WERI-Rb-1 (cell line): Measurements from ENCODE around the gene TANC1.

Source experiments
- DNase-seq: peaks from one replicate; pipeline ENCODE4 v3.0.0-alpha.2; 2020
- H3K27ac ChIP-seq: fragments of 250-450 bp; sonication (Bioruptor Pico); 2 replicates; pipeline ENCODE4 v1.5.1; 2020; ENCODE audit warnings: mild to moderate bottlenecking, moderate library complexity
- H3K27me3 ChIP-seq: fragments of 250-450 bp; sonication (Bioruptor Pico); 2 replicates; pipeline ENCODE4 v1.5.1; 2021; ENCODE audit warnings: mild to moderate bottlenecking, low read depth, moderate library complexity; ENCODE audit not compliant: insufficient read depth, severe bottlenecking
- H3K36me3 ChIP-seq: fragments of 250-450 bp; sonication (Bioruptor Pico); 2 replicates; pipeline ENCODE4 v1.5.1; 2020; ENCODE audit warnings: mild to moderate bottlenecking, moderate library complexity
- H3K4me3 ChIP-seq: 2 replicates; pipeline ENCODE4 v1.5.1; 2011; ENCODE audit warnings: low read depth, mild to moderate bottlenecking, control low read depth, low read length
- H3K9me3 ChIP-seq: fragments of 250-450 bp; sonication (Bioruptor Pico); 2 replicates; pipeline ENCODE4 v1.5.1; 2021; ENCODE audit warnings: mild to moderate bottlenecking, moderate library complexity; ENCODE audit not compliant: severe bottlenecking
- CTCF ChIP-seq: IDR thresholded peaks from 2 replicates; pipeline ENCODE4 v1.5.1; 2011; ENCODE audit warnings: low read depth, mild to moderate bottlenecking, control low read depth, inconsistent platforms, low read length

TANC1 gene

GRCh38 chr2:159175182-159175581 lies 206.7 kb downstream of the TANC1 start:
- TF ChIP-seq CTCF: no peak
- DNase-seq: no peak
- Histone ChIP-seq H3K9me3 (no peaks in the 10 kb centered on the region), H3K27ac (no peak overlapping the region), H3K27me3 (no peaks in the 10 kb centered on the region), H3K4me3 (no peak overlapping the region), H3K36me3 (peaks cover 24% of the 10 kb centered on the region)

DNA sequence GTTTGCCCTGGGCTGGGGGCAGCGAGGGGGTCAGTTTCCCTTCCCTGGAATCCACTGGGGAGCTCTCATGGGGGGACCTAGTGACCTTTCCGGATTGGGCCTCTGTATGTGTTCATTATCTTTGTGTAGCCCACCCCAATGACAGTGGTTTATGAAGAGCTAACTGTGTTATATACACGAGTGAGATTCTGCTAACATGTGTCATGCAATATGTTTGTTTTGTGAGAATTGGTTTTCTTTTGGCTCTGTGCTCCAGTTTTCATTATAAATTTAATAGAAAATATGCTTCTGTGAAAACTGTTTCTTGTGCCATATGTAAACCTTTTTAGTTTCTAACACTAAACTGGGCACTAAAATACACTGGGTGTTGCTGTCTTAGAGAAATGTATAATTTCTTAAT lies 207.5 kb downstream of the TANC1 start:
- DNase-seq: no peak
- no peak overlapping the region for H3K4me3 ChIP-seq
- H3K9me3 ChIP-seq: no peaks in the 10 kb centered on the region
- no peak for TF ChIP-seq CTCF
- no peak overlapping the region for H3K27ac ChIP-seq
- peaks cover 17% of the 10 kb centered on the region for H3K36me3 ChIP-seq
- no peaks in the 10 kb centered on the region for H3K27me3 ChIP-seq

- no peak overlapping the region for H3K27ac ChIP-seq
- no peak for DNase-seq
Measured at GRCh38 chr2:159176555-159176954, 208.1 kb downstream of the TANC1 start.

GRCh38 chr2:159177357-159177756 lies 208.9 kb downstream of the TANC1 start:
- H3K27me3 ChIP-seq: no peaks in the 10 kb centered on the region
- TF ChIP-seq CTCF: no peak
- H3K27ac ChIP-seq: no peak overlapping the region

More at GRCh38 chr2:159176555-159176954, 208.1 kb downstream of the TANC1 start:
- H3K4me3 ChIP-seq: no peak overlapping the region
- H3K9me3 ChIP-seq: no peaks in the 10 kb centered on the region
- no peaks in the 10 kb centered on the region for H3K27me3 ChIP-seq
- peaks cover 15% of the 10 kb centered on the region for H3K36me3 ChIP-seq
- TF ChIP-seq CTCF: no peak

DNA sequence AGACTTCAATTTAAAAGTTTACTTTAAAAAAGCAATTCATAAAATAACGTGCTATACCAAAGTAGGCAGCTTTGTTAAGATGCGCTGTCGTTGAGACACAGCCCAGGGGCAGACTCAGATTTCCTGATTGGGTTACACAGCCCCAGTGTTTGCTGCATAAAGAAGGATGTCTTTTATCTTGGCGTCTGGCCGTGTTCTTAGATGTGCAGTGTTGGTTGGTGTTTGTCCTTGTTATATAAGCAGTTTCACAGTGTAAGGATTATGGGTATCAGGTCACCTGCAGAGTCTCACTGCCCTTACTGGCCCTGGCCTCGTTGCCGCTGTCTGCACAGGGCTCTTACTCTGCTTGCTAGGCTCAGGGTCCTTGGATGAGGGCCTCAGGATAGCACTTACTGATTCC lies 209.5 kb downstream of the TANC1 start:
- peak; percentile 23 for DNase-seq

More at GRCh38 chr2:159177357-159177756, 208.9 kb downstream of the TANC1 start:
- DNase-seq: no peak
- Histone ChIP-seq H3K9me3 (no peaks in the 10 kb centered on the region), H3K36me3 (peaks cover 9% of the 10 kb centered on the region), H3K4me3 (no peak overlapping the region)

More for the DNA sequence above, 209.5 kb downstream of the TANC1 start:
- no peak overlapping the region for H3K4me3 ChIP-seq
- H3K9me3 ChIP-seq: no peaks in the 10 kb centered on the region
- TF ChIP-seq CTCF: no peak
- no peaks in the 10 kb centered on the region for H3K27me3 ChIP-seq
- H3K36me3 ChIP-seq: peaks cover 8% of the 10 kb centered on the region
- H3K27ac ChIP-seq: no peak overlapping the region
